Fibroblast of gingiva (primary cell): ENCODE measurements around the gene NSUN4.
"Not testable (repeated sequence)": the region's sequence is repeated elsewhere in the genome, so short reads cannot be mapped to it uniquely, and the experiment has no call there.

Experiments
- DNase-seq: peaks from one replicate; pipeline ENCODE4 v3.0.0-alpha.2; 2011; ENCODE audit warnings: low read depth

NSUN4 gene

GRCh38 chr1:46367701-46368100 lies 27.1 kb downstream of the NSUN4 start:
- not testable (repeated sequence) for DNase-seq

DNA sequence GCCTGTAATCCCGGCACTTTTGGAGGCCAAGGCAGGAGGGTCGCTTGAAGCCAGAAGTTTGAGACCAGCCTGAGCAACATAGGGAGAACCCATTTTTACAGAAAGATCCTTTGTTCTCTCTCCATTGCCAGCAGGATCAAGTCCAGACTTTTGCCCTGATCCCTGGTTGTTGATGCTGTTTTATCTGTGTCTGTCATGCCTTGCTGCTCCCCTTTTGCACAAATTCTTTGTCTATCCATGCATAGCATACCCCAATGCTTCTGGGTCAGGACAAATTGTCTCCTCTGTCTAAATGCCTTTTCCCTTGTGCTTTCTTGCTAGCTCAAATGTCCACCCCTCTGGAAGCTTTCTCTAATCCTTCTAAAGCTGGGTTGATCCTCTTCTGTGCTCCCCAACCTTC lies 28.2 kb downstream of the NSUN4 start:
- DNase-seq, result no peak

DNA sequence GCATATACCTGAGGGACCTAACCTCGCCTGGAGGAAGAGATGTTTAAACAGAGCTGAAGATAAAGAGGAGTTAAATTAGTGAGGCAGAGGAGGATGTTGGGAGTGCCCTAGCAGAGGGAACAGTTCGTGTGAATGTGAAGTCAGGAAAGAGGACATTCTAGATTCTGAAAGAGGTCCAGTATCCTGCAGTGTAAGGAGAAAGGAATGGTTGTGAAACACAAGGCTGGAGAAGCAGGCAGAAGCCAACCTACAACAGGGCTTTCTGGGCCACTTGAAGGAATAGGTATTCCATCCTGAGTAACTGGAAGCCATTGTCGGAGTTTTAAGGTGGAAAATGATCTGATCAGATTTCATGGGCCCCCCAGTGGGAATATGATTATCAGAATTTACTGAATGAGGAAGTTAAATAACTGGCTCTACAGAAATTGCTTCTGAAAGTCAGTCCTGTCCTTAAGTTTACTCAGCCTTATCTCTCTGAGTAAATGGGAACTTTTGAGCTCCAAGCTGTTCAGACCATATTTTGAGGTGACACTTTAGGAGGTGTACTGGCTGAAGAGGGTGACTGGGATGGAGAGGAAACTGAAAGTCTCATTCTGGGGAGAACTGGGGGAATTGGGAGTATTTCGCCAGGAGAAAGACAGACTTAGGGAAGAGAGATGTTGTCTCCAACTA lies 29.1 kb downstream of the NSUN4 start:
- peak; percentile 26 for DNase-seq

GRCh38 chr1:46370214-46370633 lies 29.6 kb downstream of the NSUN4 start:
- no peak for DNase-seq

- DNase-seq, result no peak
Observed at GRCh38 chr1:46372431-46372830, 31.8 kb downstream of the NSUN4 start.

GRCh38 chr1:46379996-46380395 lies 39.4 kb downstream of the NSUN4 start:
- DNase-seq, result no peak

DNA sequence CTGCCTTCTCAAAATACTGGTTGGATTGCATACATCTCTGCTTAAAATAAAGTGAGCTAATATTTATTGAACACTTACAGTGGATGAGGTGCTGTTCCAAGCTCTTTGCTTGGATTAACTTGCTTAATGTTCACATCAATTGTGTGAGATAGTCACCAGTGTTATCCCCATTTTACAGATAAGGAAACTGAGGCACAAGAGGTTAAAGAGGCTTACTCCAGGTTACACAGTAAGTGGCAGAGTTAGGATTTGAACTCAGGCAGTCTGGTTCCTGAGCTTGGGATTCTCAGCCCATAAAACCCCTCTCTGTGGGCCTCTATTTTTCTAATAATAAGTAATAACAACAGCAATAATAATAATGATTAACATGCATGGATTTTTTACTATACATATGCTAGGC lies 39.9 kb downstream of the NSUN4 start:
- no peak for DNase-seq

DNA sequence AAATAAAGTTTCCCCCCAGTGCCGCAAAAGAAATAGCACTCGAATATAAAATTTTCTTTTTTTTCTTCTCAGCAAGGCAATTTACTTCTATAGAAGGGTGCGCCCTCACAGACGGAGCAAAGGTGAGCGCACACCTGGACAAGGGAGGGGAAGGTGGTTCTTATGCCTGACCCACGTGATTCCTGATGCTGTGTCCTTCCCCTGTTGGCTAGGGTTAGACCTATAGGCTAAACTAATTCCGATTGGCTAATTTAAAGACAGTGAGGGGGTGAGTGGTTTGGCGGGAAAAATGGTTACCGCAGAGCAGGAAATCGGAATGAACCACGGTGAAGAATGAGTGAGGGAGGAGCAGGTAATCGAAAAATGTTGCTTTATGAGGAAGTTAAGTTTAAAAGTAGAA lies 52.9 kb downstream of the NSUN4 start:
- DNase-seq, result no peak

- DNase-seq, result peak; percentile 55
Observed at GRCh38 chr1:46394108-46394871, 53.7 kb downstream of the NSUN4 start, which contains the start of gene FAAH. TSS of gene FAAH (plus strand) at chr1:46394317. CDS start at chr1:46394349, 32 bp downstream.

GRCh38 chr1:46394872-46395465 lies 54.4 kb downstream of the NSUN4 start:
- no peak for DNase-seq

DNA sequence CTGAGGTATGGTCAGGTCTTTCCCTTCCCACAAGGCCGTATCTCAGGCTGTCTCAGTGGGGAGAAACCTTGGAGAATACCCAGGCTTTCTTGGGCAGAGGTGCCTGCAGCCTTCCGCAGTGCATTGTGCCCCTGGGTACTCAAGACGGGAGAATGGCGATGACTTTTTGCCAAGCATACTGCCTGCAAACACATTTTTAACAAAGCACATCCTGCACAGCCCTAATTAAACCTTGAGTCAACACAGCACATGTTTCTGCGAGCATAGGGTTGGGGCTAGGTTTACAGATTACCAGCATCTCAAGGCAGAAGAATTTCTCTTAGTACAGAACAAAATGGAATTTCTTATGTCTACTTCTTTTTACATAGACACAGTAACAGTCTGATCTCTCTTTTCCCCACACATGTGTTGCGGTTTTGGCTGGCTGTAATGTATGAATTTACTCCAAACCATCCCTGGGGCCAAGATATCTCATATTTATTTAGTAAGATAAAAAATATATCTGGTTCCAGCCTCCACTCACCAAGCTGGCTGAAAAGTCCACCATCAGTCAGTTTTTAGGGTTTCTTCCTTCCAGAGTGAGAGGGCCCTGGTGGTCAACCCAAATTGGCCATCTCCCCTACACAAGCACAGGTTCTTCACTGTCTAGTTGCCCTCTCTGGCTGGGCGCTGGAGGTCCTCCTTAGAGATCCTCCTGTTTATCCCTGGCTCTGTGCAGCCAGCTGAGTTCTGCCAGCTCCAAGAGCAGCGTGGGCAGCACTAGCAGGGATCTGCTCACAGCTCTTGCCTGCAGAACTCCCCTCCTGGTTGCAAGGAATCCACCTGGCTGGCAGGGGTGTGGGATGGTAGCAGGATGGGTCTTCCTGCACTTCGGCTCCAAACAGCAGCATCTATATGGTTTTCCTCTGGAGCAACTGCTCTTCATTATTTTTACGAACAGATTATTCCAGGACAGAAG lies 56.1 kb downstream of the NSUN4 start:
- DNase-seq, result no peak

- DNase-seq, result no peak
Observed at GRCh38 chr1:46399307-46399706, 58.7 kb downstream of the NSUN4 start.

GRCh38 chr1:46400421-46400820 lies 59.8 kb downstream of the NSUN4 start:
- no peak for DNase-seq

DNA sequence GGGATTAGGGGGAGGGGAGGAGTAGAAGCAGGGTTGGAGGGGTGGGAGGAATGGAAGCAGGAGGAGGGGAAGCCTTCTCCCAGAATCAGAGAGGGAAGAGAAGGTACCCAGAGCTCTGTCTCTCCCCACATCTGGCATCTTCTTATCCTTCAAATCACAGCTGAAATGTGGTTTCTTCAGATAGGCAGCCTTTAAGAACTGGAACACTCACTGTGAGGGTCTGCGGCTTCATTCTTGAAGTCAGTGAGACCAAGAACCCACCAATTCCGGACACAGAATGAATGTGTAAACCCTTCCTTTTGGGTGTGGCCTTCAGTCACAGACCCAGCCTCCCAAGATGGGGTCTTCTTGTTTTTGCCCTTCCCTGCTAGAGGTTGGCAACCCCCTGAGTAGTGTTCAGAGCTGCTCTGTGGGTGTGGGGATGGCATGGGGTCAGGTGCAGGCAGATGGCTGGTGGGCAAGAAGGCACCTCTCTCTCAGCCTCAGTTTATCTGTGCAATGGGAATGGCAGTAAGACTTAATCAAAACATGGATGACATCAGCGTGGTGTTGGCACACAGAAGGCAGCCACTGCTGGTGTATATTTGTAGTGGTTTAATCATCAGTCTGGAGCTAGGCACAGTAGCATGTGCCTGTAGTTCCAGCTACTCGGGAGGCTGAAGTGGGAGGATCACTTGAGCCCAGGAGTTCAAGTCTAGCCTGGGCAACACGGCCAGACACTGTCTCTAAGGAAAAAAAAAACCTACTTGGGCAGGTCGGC lies 60.7 kb downstream of the NSUN4 start:
- peak; percentile 36 for DNase-seq

GRCh38 chr1:46401964-46402626 lies 61.5 kb downstream of the NSUN4 start:
- DNase-seq, result peak; percentile 97

GRCh38 chr1:46403916-46404315 lies 63.3 kb downstream of the NSUN4 start:
- no peak for DNase-seq

DNA sequence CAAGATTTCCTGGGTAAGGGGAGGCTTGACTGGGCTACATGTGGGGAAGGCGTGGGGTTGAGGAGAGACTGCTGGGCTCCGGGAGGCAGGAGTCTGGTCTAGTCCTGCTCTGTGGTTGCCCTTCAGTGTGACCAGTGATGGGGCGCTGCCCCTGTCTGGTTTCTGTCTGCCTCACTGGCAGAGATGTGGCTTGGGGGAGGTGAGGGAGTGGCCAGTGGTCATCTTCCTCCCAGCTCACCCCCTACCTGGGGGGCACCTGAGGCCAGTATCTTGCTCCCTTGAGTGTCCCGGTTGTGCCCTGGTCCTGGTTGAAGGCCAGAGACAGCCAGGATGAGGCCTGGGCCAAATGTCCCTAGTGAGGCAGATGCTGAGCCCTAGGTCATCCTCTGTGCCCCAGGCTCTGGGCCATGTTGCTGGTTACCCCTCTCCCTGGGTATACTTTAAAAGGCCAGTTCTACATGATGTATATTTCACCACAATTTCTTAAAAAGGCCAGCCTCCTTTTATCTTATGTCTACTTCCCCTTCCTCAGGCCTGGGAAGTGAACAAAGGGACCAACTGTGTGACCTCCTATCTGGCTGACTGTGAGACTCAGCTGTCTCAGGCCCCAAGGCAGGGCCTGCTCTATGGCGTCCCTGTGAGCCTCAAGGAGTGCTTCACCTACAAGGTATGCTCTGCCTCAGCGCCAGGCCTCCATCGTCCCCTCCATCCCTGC lies 64.0 kb downstream of the NSUN4 start:
- DNase-seq, result no peak

GRCh38 chr1:46405197-46405555 lies 64.6 kb downstream of the NSUN4 start:
- DNase-seq, result no peak

- DNase-seq, result no peak
Observed at GRCh38 chr1:46405724-46406123, 65.1 kb downstream of the NSUN4 start.
